EL (cell line): ENCODE measurements around the gene PRKCH.
"Not testable (repeated sequence)": the region's sequence is repeated elsewhere in the genome, so short reads cannot be mapped to it uniquely, and the experiment has no call there.

Experiments used
- DNase-seq: peaks from one replicate; pipeline ENCODE4 v3.0.0-alpha.2; 2016

PRKCH gene

GRCh38 chr14:61396694-61397093 lies 75.3 kb downstream of the PRKCH start:
- no peak for DNase-seq

GRCh38 chr14:61397615-61398014 lies 76.2 kb downstream of the PRKCH start:
- no peak for DNase-seq

- no peak for DNase-seq
Observed at GRCh38 chr14:61398221-61398620, 76.8 kb downstream of the PRKCH start.

GRCh38 chr14:61399365-61399764 lies 78.0 kb downstream of the PRKCH start:
- DNase-seq: no peak

GRCh38 chr14:61401461-61401860 lies 80.1 kb downstream of the PRKCH start:
- no peak for DNase-seq

GRCh38 chr14:61403411-61403810 lies 82.0 kb downstream of the PRKCH start:
- no peak for DNase-seq

- no peak for DNase-seq
Observed at GRCh38 chr14:61404637-61405036, 83.3 kb downstream of the PRKCH start.

GRCh38 chr14:61406198-61406597 lies 84.8 kb downstream of the PRKCH start:
- DNase-seq: no peak

GRCh38 chr14:61406675-61407074 lies 85.3 kb downstream of the PRKCH start:
- DNase-seq: no peak

GRCh38 chr14:61408498-61408897 lies 87.1 kb downstream of the PRKCH start:
- no peak for DNase-seq

GRCh38 chr14:61409782-61410181 lies 88.4 kb downstream of the PRKCH start:
- no peak for DNase-seq

- not testable (repeated sequence) for DNase-seq
Observed at GRCh38 chr14:61415934-61416333, 94.6 kb downstream of the PRKCH start.

GRCh38 chr14:61416591-61416990 lies 95.2 kb downstream of the PRKCH start:
- DNase-seq: no peak

- no peak for DNase-seq
Observed at GRCh38 chr14:61417141-61417540, 95.8 kb downstream of the PRKCH start.

- no peak for DNase-seq
Observed at GRCh38 chr14:61417883-61418455, 96.6 kb downstream of the PRKCH start.

GRCh38 chr14:61418746-61419145 lies 97.4 kb downstream of the PRKCH start:
- no peak for DNase-seq

GRCh38 chr14:61419201-61419600 lies 97.8 kb downstream of the PRKCH start:
- DNase-seq: no peak

- peak; percentile 9 for DNase-seq
Observed at GRCh38 chr14:61420326-61420725, 98.9 kb downstream of the PRKCH start.

GRCh38 chr14:61421212-61421923 lies 100.0 kb downstream of the PRKCH start:
- no peak for DNase-seq

GRCh38 chr14:61426048-61426447 lies 104.7 kb downstream of the PRKCH start:
- no peak for DNase-seq

- no peak for DNase-seq
Observed at GRCh38 chr14:61428261-61428660, 106.9 kb downstream of the PRKCH start.

- no peak for DNase-seq
Observed at GRCh38 chr14:61429316-61429715, 107.9 kb downstream of the PRKCH start.

GRCh38 chr14:61430066-61430757 lies 108.8 kb downstream of the PRKCH start:
- DNase-seq: no peak

GRCh38 chr14:61433169-61433568 lies 111.8 kb downstream of the PRKCH start:
- peak; percentile 9 for DNase-seq
